ENCODE measurements around the gene GHRH.

Gene GHRH

DNA sequence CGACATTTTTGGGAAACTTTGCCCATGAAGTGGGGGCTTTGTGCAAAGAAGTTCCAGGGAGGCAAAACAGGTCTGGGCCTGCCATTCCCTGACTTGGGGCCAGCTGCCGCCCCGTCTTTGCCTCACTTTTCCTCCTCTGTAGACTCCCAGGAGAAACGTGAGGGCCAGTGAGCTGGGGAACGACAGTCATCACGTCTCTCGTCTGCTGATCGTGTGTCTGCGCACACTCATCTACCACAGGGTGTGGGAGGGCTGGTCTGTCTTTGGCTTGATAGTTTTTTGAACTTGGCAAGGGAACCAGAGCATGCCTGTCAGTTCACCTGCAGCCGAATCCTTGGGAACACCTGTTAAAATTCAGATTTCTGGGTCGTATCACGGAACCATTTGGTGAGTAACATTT lies 8.5 kb downstream of the GHRH start:
- H3K4me3 ChIP-seq (ENCODE audit: low read length), result no peak overlapping the region

DNA sequence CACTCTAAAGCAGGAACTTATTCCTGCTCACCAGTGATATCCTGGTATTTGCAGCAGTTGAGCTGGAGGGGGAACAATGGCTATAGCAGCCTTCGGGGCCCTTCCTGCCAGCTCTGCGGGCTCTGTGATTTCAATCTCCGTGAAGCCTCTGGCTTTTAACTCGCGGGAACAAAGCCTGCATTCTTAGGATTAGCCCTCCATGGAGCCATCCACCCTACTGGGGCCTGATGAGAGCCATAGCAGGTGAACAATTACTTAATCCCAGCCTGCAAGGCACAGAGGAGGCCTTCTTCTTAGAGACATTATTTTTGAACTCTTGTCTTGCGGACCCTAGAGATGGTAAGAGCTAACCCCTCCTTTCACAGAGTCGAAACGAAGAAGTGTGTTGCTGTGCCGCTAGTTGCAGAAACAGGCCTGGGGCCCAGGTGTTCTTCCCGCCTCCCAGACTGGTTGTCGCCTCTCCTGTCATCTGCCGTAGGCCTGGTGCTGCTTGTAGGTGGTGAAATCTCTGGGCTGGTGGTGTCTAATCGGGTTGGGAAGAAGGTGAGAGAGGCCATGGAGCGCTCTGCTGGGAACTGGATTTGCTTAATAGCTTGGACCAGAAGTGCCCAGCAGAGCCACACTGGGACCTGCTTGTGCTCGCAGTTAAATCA lies 9.7 kb downstream of the GHRH start:
- Histone ChIP-seq H3K27me3 (ENCODE audit: control insufficient read depth, insufficient read depth, low read length) (no peaks in the 10 kb centered on the region), H3K36me3 (ENCODE audit: control insufficient read depth, insufficient read depth, low read length) (no peaks in the 10 kb centered on the region), H3K4me3 (ENCODE audit: low read length) (no peak overlapping the region), H3K9ac (ENCODE audit: low read length) (no peak overlapping the region), H3K27ac (ENCODE audit: low read depth, low read length) (no peak overlapping the region), H3K4me1 (ENCODE audit: control insufficient read depth, insufficient read depth, low read length) (no peaks in the 10 kb centered on the region)

More for the DNA sequence above, 8.5 kb downstream of the GHRH start:
- Histone ChIP-seq H3K36me3 (ENCODE audit: control insufficient read depth, insufficient read depth, low read length) (no peaks in the 10 kb centered on the region), H3K9ac (ENCODE audit: low read length) (no peak overlapping the region), H3K27me3 (ENCODE audit: control insufficient read depth, insufficient read depth, low read length) (no peaks in the 10 kb centered on the region), H3K27ac (ENCODE audit: low read depth, low read length) (no peak overlapping the region), H3K4me1 (ENCODE audit: control insufficient read depth, insufficient read depth, low read length) (no peaks in the 10 kb centered on the region)

DNA sequence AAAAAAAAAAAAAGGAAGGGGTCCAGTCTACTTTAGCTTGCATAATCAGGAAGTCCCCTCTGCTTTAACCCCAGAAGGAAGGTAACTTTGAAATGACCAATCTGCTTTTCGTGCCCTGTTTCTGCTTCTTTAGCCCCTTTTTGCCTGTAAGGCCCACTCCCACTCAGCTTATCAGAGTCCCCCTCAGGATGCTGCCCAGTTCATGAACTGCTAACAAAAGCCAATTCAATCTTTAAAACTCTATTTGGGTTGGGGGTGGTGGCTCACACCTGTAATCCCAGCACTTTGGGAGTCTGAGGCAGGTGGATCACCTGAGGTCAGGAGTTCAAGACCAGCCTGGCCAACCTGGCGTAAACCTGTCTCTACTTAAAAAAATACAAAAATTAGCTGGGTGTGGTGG lies 12.3 kb downstream of the GHRH start:
- no peak overlapping the region for H3K27ac ChIP-seq (ENCODE audit: low read depth, low read length)
- no peak overlapping the region for H3K4me3 ChIP-seq (ENCODE audit: low read length)
- no peak overlapping the region for H3K9ac ChIP-seq (ENCODE audit: low read length)
- H3K36me3 ChIP-seq (ENCODE audit: control insufficient read depth, insufficient read depth, low read length), result no peaks in the 10 kb centered on the region
- no peaks in the 10 kb centered on the region for H3K27me3 ChIP-seq (ENCODE audit: control insufficient read depth, insufficient read depth, low read length)
- H3K4me1 ChIP-seq (ENCODE audit: control insufficient read depth, insufficient read depth, low read length), result no peaks in the 10 kb centered on the region

DNA sequence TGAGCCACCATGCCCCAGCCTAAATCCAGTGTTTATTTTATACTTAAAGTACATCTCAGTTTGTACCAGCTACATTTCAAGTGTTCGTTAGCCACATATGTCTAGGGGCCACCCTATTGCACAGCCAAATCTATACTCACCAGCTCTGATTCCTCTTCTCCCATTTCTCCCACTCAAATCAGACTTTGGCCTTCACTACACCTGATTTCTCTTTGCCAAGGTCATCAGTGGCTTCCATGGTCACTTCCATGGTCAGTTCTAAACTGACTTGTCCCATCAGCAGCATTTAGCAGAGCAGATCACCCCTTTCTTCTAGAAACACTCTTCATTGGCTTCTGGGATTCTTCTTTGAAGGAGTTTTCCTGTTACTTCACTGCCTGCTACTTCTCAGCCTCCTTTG lies 14.1 kb downstream of the GHRH start:
- Histone ChIP-seq H3K27me3 (ENCODE audit: control insufficient read depth, insufficient read depth, low read length) (no peaks in the 10 kb centered on the region), H3K36me3 (ENCODE audit: control insufficient read depth, insufficient read depth, low read length) (no peaks in the 10 kb centered on the region), H3K9ac (ENCODE audit: low read length) (no peak overlapping the region), H3K4me3 (ENCODE audit: low read length) (no peak overlapping the region), H3K4me1 (ENCODE audit: control insufficient read depth, insufficient read depth, low read length) (peaks cover 6% of the 10 kb centered on the region), H3K27ac (ENCODE audit: low read depth, low read length) (no peak overlapping the region)

DNA sequence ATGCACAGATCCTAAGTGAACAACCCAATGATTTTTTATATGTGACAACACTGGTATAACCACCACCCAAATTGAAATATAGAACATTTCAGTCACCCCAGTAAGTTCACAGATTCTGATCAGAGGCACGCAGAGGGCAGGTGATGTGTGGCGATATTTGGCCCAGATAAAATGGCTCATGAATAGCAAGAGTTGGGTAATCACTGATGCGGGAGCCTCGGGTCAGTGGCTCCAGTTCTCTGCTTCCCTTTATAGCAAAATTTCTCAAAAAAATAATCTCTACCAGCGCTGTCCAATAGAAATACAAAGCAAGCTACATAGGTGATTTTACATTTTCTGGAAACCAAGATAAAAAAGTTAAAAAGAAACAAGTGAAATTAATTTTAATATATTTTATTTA lies 14.9 kb downstream of the GHRH start:
- Histone ChIP-seq H3K4me3 (ENCODE audit: low read length) (no peak overlapping the region), H3K4me1 (ENCODE audit: control insufficient read depth, insufficient read depth, low read length) (peaks cover 6% of the 10 kb centered on the region), H3K36me3 (ENCODE audit: control insufficient read depth, insufficient read depth, low read length) (peaks cover 4% of the 10 kb centered on the region), H3K9ac (ENCODE audit: low read length) (no peak overlapping the region), H3K27me3 (ENCODE audit: control insufficient read depth, insufficient read depth, low read length) (no peaks in the 10 kb centered on the region), H3K27ac (ENCODE audit: low read depth, low read length) (no peak overlapping the region)

DNA sequence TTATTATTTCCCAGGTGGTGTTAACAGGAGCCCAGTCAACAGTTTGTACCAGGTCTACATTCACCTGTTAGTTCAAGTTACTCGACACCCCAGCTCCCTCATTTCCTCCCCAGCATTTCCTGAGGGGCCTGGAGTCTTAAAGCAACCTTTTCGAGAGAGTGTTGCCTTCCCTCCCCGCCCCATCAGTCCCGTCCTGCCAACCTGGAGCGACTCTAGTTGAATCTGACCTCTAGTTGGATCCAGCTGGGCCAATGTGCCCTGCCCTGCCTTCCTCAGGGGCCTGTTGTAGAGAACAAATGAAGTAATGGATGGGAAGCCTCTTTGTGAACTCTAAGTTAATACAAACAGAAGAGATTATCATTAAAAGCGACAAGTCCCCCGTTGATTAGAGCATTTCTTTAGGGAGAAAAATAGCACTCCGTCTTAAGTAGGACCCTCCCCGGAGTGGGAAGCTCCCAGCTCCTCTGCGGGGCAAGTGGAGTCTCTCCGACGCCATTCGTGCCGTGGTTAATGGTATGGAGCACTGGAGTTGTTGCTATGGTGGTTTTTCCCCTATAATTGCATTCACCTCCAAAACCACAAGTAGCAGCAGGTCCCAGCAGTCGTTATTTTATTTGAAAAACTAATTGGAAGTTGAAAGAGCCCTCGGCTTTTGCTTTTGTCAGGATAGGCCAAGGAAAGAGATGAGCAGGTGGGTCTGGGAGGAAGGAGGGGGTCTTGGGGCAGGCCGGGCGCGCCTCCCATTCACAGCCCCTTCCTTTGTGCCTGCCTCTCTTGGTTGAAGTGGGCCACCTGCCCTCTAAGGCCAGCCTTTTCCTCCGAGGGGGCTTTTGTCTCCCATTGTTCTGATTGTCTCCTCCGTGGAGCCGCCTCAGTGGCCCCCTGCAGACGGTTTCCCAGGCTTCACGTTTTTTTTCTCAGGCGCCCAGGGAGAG lies 16.1 kb downstream of the GHRH start:
- H3K27ac ChIP-seq (ENCODE audit: low read depth, low read length), result no peak overlapping the region
- H3K4me1 ChIP-seq (ENCODE audit: control insufficient read depth, insufficient read depth, low read length), result peaks cover 6% of the 10 kb centered on the region
- no peak overlapping the region for H3K9ac ChIP-seq (ENCODE audit: low read length)
- H3K4me3 ChIP-seq (ENCODE audit: low read length), result no peak overlapping the region
- H3K36me3 ChIP-seq (ENCODE audit: control insufficient read depth, insufficient read depth, low read length), result peaks cover 7% of the 10 kb centered on the region
- H3K27me3 ChIP-seq (ENCODE audit: control insufficient read depth, insufficient read depth, low read length), result no peaks in the 10 kb centered on the region

DNA sequence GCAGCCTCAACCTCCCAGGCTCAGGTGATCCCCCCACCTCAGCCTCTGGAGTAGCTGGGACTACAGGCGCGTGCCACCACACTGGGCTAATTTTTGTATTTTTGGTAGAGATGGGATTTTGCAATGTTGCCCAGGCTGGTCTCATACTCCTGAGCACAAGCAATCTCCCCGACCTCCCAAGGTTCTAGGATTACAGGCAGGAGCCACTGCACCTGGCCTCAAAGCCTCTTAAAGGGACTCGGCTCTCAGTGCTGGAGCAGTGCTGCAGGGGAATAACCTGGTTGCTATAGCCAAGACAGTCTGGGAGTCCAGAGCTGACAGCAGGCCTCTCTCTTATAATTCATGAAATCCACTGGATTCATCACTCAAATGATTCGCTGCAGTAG lies 17.0 kb downstream of the GHRH start:
- Histone ChIP-seq H3K4me1 (ENCODE audit: control insufficient read depth, insufficient read depth, low read length) (peaks cover 6% of the 10 kb centered on the region), H3K36me3 (ENCODE audit: control insufficient read depth, insufficient read depth, low read length) (peaks cover 7% of the 10 kb centered on the region)

DNA sequence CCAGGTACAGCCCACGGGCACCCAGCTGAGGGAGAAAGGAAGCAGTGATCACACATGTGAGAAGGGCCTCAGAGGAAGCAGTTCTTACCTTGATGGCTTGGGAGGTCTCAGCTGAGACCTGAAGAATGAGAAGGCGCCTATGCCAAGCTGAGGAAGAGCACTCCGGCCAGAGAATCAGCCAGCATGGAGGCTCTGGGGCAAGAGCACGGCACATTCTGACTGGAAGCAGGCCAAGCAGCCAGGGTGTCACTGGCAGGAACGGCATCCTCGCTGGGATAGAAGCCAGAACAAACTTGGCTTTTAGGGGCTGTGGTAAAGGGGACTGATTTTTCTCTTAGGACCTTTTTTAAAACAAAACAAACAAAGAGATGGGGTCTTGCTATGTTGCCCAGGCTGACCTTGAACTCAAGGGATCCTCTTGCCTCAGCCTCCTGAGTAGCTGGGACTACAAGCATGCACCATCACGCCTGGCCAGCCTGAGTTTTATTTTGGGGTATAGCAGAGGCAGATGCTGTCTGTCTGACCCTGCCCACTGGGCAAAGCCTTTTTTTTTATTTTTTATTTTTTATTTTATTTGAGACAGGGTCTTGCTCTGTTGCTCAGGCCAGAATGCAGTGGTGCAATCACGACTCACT lies 17.6 kb downstream of the GHRH start:
- Histone ChIP-seq H3K4me3 (ENCODE audit: low read length) (no peak overlapping the region), H3K27ac (ENCODE audit: low read depth, low read length) (peak overlapping the region; percentile 34), H3K9ac (ENCODE audit: low read length) (no peak overlapping the region), H3K4me1 (ENCODE audit: control insufficient read depth, insufficient read depth, low read length) (peaks cover 6% of the 10 kb centered on the region), H3K27me3 (ENCODE audit: control insufficient read depth, insufficient read depth, low read length) (no peaks in the 10 kb centered on the region), H3K36me3 (ENCODE audit: control insufficient read depth, insufficient read depth, low read length) (peaks cover 11% of the 10 kb centered on the region)

More for the DNA sequence above, 17.0 kb downstream of the GHRH start:
- Histone ChIP-seq H3K9ac (ENCODE audit: low read length) (no peak overlapping the region), H3K4me3 (ENCODE audit: low read length) (no peak overlapping the region), H3K27ac (ENCODE audit: low read depth, low read length) (no peak overlapping the region), H3K27me3 (ENCODE audit: control insufficient read depth, insufficient read depth, low read length) (no peaks in the 10 kb centered on the region)

DNA sequence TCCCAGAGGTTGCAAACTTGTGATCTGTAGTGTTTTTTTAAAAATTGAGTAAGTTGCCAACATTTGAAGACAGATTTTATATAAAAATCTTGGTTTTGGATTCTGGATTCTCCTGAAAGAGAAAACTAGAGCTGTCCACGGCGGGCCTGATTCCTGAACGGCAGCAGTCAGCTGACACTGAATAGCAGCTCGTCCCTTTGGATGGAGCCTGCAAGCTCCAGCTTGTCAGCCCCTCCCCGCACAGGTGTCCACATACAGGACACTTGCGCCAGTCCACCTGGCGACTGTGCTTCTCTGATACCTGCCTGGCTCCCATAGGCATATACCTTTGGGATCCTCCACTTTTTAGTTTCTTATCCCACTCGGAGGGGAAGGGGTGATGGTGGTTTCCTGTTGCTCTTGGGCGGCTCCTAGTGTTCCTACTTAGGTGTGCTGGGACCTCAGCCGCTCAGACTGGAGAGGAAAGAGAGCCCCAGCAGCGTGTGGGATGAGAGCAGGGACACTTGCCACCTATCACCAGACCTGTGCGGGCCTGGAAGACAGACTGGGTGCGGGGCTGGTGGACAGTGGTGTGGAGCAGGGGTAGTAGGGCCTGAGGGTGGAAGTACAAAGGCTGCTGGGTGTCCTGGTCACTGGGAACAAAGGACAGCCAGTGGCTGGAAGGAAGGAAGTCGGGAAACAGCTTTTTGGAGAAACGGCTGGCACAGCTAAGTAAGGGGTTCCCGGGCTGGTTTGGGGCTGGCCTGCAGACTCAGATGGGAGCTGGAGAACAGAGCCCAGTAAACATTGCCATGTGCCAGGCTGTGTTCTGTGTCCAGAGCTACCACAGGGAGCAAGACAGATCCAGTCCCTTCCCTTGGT lies 18.3 kb downstream of the GHRH start:
- H3K4me1 ChIP-seq (ENCODE audit: control insufficient read depth, insufficient read depth, low read length), result peaks cover 6% of the 10 kb centered on the region
- peak overlapping the region; percentile 34 for H3K27ac ChIP-seq (ENCODE audit: low read depth, low read length)
- H3K9ac ChIP-seq (ENCODE audit: low read length), result no peak overlapping the region
- no peaks in the 10 kb centered on the region for H3K27me3 ChIP-seq (ENCODE audit: control insufficient read depth, insufficient read depth, low read length)
- H3K4me3 ChIP-seq (ENCODE audit: low read length), result no peak overlapping the region
- H3K36me3 ChIP-seq (ENCODE audit: control insufficient read depth, insufficient read depth, low read length), result peaks cover 14% of the 10 kb centered on the region

DNA sequence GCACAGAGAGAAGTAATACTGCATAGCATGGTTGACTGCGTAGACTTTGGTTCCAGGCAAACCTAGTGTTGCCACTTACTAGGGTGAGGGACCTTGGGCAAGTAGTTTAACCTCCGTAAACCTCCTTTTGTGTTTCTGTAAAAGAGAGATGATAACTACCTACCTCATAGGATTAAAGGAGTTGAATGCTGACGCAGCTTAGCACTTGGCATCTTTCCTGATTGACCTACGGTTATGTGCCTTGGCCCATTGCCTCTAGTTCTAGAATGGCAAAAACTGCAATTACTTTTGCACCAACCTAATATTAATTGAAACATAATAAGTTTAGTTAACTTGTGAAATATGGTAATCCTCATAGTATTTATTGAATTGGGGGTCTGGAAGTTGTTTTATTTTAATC lies 19.1 kb downstream of the GHRH start:
- Histone ChIP-seq H3K9ac (ENCODE audit: low read length) (no peak overlapping the region), H3K4me1 (ENCODE audit: control insufficient read depth, insufficient read depth, low read length) (peaks cover 6% of the 10 kb centered on the region), H3K27ac (ENCODE audit: low read depth, low read length) (no peak overlapping the region), H3K4me3 (ENCODE audit: low read length) (no peak overlapping the region), H3K36me3 (ENCODE audit: control insufficient read depth, insufficient read depth, low read length) (peaks cover 18% of the 10 kb centered on the region), H3K27me3 (ENCODE audit: control insufficient read depth, insufficient read depth, low read length) (no peaks in the 10 kb centered on the region)

DNA sequence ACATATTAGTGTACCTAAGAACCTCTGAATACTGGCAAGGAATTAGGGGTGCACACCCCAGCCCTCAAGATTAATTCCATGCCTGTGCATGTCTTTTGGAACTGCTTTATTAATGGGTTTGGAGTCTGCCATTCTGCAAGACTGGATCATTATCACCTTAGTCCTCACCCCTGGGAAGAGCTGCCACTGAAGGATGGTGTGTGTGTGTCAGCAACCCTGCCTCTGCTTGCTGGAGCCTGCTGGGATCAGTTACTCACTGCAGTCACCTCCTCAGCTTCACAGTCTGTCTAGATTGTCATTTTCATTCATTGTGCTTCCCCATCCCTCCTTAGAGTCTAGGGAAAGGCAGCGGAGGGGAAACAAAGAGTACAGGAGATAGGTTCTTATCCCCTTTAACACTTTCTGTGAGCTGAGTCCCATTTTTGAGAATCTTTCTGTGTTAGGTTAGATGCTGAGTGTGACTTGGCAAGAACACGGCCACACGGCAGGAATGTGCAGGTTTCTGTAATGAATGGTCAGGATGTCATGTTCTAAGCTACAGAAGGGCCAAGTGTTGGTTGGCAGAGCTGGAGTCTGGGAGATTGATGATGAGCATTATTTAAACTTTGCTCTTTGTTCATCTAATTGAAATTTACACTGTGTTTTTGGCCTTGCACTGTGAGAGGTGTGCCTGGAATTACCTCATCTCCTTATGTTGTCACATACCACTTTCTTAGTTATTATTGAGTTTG lies 21.1 kb downstream of the GHRH start:
- H3K9ac ChIP-seq (ENCODE audit: low read length), result no peak overlapping the region
- H3K4me1 ChIP-seq (ENCODE audit: control insufficient read depth, insufficient read depth, low read length), result peaks cover 6% of the 10 kb centered on the region
- H3K36me3 ChIP-seq (ENCODE audit: control insufficient read depth, insufficient read depth, low read length), result peaks cover 34% of the 10 kb centered on the region
- no peak overlapping the region for H3K27ac ChIP-seq (ENCODE audit: low read depth, low read length)
- no peaks in the 10 kb centered on the region for H3K27me3 ChIP-seq (ENCODE audit: control insufficient read depth, insufficient read depth, low read length)
- H3K4me3 ChIP-seq (ENCODE audit: low read length), result no peak overlapping the region
